GM21526 (cell line): Measurements from ENCODE around the gene GRHL3.
"Not testable (repeated sequence)": the region's sequence is repeated elsewhere in the genome, so short reads cannot be mapped to it uniquely, and the experiment has no call there.

Experiments used
- ATAC-seq: cut with Tn5 transposase; IDR thresholded peaks from one replicate; pipeline ENCODE4 v1.9.1; 2021; ENCODE audit warnings: moderate library complexity; ENCODE audit not compliant: unreplicated experiment, low FRiP score

Gene GRHL3

GRCh38 chr1:24319312-24319863 lies at the start of gene GRHL3:
GRHL3 (plus strand) TSS chr1:24319357; CDS start chr1:24319552, 195 bp downstream.
- no peak for ATAC-seq

- ATAC-seq = not testable (repeated sequence)
These were observed 44.7 kb upstream of the GRHL3 start for GRCh38 chr1:24274203-24275103.

GRCh38 chr1:24275104-24275410 lies 44.1 kb upstream of the GRHL3 start:
- ATAC-seq = no peak

- ATAC-seq = no peak
These were observed 43.6 kb upstream of the GRHL3 start for GRCh38 chr1:24275510-24275909.

- ATAC-seq = no peak
These were observed 42.4 kb upstream of the GRHL3 start for GRCh38 chr1:24276791-24277190.

- ATAC-seq = no peak
These were observed 41.6 kb upstream of the GRHL3 start for GRCh38 chr1:24277420-24278169.

- ATAC-seq = no peak
These were observed 40.4 kb upstream of the GRHL3 start for GRCh38 chr1:24278726-24279125.

- ATAC-seq = no peak
These were observed 39.4 kb upstream of the GRHL3 start for GRCh38 chr1:24279590-24280232.

- no peak for ATAC-seq
These were observed 37.6 kb upstream of the GRHL3 start for GRCh38 chr1:24281591-24281990.

- no peak for ATAC-seq
These were observed 36.7 kb upstream of the GRHL3 start for GRCh38 chr1:24282491-24282890.

GRCh38 chr1:24283326-24284155 lies 35.6 kb upstream of the GRHL3 start:
- ATAC-seq = no peak

GRCh38 chr1:24284156-24284471 lies 35.0 kb upstream of the GRHL3 start:
- no peak for ATAC-seq

GRCh38 chr1:24285231-24285630 lies 33.9 kb upstream of the GRHL3 start:
- no peak for ATAC-seq

- ATAC-seq = no peak
These were observed 32.7 kb upstream of the GRHL3 start for GRCh38 chr1:24286246-24287010.

GRCh38 chr1:24287779-24288178 lies 31.4 kb upstream of the GRHL3 start:
- ATAC-seq = not testable (repeated sequence)

- ATAC-seq = no peak
These were observed 30.7 kb upstream of the GRHL3 start for GRCh38 chr1:24288479-24288878.

- ATAC-seq = no peak
These were observed 29.1 kb upstream of the GRHL3 start for GRCh38 chr1:24289937-24290595.

- ATAC-seq = no peak
These were observed 28.1 kb upstream of the GRHL3 start for GRCh38 chr1:24290933-24291487.

- no peak for ATAC-seq
These were observed 27.1 kb upstream of the GRHL3 start for GRCh38 chr1:24292103-24292502.
